ENCODE results near the gene CPVL.
A peak's percentile ranks its signal among the peaks of the same experiment; 100 is the strongest.

CPVL gene

DNA sequence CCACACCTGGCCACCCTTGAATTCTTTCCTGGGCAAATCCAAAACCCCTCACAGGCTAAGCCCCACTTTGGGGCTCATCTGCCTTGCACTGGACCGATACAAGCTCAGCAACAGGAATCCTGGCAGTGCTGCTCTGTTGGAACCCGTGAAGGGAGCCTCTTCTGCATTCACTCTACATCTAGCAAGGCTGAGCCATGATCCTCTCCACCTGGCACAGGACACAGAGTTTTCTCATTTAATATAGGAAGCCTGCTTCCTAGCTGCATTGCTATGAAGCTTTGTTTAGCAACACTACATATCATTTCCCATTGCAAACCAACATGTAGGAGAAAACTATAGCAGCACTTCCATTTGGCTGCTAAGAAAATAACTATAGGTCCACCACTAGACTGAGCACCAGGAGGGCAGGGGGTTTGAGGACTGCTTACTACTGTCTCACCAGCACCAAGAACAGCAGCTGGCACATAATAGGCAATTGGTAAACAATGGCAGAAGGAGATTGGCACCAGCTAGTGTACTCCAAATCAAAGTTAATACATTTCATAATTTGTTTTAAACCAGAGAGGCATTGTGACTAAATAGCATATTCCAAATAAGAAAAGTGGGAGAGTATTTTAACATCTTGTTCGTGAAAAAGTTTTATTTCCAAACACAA lies 56.1 kb downstream of the CPVL start:
- DNase-seq = no peak

- no peak for DNase-seq
Measured at GRCh38 chr7:29087840-29088170, 58.5 kb downstream of the CPVL start.

DNA sequence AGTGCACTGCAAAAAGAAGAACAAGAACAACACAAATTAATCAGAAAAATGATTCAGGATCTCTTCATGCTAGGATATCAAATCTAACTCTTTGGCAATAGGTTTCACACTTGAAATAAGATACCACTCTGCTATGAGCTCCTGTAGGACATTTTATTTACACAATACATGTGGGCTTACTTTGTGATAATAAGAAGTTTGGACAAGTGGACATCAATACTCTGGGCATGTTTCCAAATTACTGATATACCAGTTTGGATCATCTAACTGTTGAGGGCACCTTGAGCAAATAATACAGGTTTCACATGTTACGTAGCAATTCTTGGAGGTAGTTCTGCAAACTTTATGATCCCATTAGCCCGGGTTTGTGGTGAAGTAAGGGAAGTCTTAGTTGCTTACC lies 59.8 kb downstream of the CPVL start:
- peak; percentile 32 for DNase-seq

- DNase-seq = no peak
Measured at GRCh38 chr7:29084832-29085231, 61.5 kb downstream of the CPVL start.

DNA sequence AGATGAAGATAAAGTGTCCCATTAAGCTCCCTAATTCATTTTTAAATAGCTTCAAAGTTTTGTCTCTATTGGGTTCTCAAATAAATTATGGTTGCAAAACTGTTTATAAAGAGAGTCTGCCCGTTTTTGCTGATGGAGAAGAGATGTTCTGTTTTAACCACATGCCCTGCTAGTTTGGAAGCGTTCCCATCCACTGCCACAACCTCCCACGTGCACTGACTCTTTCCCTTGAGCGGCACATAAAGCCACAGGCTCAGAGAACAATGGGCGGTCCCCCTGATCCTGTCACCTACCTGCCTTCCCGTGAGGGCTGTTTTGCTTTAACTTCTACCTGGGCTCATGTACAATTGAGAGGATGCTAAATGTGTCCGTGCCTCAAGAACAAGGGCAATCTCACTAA lies 65.5 kb downstream of the CPVL start:
- peak; percentile 17 for DNase-seq

GRCh38 chr7:29078311-29079260 lies 67.8 kb downstream of the CPVL start:
- no peak for DNase-seq

DNA sequence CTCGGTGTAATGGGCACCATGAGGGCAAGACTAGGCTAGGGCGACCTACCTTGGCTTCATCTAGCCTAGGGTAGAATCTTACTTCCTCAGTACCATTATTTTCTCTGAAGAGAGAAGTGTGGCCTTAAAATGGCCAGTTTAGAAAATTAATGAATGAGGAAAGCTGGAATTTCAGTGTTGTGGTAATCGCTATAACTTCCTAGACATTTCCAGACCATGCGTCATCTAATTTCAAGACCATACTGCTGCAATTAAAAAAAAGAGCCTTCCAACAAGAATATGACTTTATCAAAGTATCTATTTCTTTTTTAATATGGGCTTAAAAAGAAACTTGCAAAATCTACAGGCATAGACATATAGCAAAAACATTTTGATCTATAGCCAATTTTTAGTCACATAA lies 68.5 kb downstream of the CPVL start:
- no peak for DNase-seq

GRCh38 chr7:29077176-29077575 lies 69.2 kb downstream of the CPVL start:
- DNase-seq = no peak

- DNase-seq = no peak
Measured at GRCh38 chr7:29076631-29077030, 69.7 kb downstream of the CPVL start.

GRCh38 chr7:29075606-29076005 lies 70.7 kb downstream of the CPVL start:
- no peak for DNase-seq

- no peak for DNase-seq
Measured at GRCh38 chr7:29071203-29071874, 75.0 kb downstream of the CPVL start.

GRCh38 chr7:29066641-29067040 lies 79.7 kb downstream of the CPVL start:
- DNase-seq = no peak

DNA sequence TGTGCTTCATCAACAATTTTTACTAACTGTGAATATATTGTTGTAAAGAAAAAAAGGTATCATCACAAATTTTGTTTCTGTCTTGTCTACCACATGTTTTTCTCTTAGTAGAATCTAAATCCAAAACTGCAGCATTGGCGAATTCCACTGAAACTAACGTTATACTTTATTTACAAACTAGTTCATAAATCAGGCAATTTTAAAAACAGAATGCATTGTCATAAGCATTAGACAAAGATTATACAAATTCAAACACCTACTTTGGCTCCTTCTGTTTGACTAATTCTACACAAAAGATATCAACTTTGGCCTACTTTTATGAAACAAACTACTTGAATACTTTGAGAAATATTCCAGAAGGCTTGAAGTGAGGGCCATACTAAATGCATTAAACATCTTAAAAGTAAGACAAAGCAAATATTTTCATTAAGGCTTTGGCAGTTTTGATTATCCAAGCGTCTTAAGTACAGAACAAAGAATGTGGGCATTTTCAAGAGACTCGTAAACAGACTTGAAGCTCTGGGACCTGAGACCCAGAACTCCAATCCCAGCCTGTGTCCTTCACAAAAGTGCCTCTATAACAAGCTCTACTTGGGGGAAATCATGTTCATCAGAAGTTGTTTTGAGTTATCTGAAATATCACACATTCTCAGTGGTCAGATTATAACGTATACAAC lies 81.0 kb downstream of the CPVL start:
- DNase-seq = no peak

DNA sequence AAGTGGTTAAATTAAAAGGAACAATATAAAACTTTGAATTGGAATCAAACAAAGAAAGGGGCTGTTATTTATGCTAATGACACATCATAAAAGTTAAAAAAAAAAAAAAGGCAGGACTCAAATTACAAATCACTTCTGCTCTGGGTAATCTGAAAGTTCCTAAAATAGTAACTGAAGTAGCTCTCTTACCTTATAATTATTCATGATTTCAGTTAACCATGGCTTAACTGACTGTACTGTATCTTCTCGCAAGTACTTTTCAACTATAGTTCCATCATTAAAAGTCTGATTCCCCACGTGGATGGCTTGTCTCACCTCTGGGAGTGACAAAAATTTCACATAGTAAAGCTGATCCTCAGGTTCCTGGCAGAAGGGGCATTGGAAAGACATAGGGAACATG lies 82.5 kb downstream of the CPVL start:
- DNase-seq = no peak

DNA sequence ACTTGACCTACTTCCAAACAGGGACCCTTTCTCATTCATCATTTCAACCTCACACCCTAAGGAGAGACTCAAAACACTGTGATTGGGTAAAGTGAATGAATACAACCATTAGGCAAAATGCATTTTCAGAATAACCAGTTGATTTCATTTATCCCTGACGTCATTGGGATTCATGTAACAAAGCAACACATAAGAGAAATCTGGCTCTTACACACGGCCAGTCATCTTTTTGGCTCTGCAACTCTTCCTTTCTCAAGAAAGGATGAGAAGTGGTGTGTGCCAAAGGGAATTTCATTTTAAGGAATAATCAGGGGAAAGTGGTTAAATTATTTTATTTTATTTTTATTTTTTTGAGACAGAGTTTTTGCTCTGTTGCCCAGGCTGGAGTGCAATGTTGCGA lies 83.1 kb downstream of the CPVL start:
- no peak for DNase-seq

DNA sequence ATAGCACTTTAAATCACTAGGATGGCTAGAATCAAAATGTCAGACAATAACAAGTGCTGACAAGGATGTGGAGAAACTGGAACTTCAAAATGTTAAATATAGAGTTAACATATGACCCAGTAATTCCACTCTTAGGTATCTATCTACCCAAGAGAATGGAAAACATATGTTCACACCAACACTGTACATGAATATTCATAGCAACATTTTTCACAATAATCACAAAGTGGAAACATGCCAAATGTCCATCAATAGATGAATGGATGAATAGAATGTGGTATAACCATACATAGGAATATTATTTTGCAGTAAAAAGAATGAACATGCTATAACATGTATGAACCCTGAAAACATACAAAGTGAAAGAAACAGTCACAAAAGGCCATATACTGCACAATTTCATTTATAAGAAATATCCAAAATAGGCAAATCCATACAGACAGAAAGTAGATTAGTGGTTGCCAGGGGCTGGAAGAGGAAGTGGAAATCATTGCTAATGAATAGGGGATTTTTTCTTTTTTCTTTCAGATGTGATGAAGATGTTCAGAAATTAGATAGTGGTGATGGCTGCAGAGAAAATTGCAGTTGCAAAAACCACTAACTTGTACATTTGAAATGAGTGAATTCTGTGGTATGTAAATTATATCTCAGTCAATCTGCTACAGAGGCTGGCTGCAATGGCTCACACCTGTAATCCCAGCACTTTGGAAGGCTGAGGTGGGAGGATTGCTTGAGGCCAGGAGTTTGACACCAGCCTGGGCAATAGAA lies 93.0 kb downstream of the CPVL start:
- DNase-seq = no peak

DNA sequence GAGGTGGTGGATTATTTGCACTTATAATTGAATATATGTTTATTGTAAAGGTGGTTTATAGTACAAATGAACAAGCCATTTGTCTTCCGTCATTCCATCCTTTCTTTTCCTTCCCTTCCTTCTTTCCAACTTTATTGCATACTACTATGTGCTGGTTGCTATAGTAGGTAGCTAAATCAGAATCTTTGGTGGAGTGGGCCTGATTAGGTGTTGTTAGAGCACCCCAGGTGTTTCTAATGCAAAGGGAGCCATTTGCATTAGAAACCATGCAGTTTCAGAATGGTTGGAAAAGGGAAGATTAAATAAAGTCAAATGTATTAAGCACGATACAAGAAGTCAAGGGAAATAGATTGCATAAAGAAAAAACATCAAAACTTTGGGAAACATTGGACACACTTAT lies 99.4 kb downstream of the CPVL start:
- no peak for DNase-seq

DNA sequence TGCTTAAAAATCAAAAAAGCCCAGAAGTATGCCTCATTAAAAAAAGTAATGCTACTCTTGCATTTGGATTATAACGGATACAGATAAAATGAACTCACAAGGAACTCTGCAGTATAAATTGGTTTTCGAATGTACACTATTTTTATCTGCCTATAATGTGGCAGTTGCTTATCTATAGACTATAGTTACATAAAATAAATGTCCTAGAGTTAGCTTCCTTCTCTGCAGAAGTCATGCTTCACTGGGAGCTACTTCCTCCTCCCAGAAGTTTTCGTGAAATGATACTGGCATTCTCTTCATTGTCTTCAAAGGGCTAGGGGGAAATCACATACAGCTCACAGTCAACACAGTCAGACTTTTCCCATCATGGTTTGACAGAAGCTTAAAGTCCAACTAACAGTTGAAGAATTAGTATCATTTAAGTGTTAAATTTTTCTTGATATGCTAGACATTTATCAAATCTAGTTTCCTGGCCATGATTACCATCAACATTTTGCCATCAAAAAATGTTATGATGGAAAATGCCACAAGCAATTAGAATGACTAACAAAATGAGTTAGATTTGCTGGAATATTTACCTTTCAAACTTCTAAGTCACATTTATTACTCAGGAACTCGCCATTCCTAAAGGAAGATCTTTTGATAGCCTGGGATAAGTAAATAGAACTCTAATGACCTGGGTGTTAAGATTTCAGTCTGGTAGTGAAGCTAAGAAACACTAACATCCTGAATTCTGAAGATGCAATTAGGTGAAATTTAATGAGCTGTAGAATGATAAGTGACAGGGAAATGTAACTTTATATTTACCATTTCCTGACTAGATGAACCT lies 100.9 kb downstream of the CPVL start:
- no peak for DNase-seq

DNA sequence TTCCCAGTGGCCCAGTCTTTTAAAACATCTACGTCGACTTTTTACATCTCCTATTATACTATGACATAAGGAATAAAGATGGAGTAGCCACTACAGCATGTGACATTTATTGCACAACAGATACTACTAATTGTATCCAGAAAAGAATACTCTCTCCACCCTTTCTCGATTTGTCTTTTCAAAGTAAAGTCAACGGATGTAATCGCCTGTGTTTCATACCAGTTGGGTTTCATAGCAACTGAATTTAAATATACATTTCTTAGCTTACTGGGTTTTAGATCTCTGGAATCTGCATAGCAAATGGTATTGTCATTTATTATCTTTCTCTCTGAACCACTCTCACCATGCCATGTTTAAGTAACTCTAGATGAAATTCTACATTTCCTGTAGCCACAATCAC lies 101.8 kb downstream of the CPVL start:
- DNase-seq = no peak

DNA sequence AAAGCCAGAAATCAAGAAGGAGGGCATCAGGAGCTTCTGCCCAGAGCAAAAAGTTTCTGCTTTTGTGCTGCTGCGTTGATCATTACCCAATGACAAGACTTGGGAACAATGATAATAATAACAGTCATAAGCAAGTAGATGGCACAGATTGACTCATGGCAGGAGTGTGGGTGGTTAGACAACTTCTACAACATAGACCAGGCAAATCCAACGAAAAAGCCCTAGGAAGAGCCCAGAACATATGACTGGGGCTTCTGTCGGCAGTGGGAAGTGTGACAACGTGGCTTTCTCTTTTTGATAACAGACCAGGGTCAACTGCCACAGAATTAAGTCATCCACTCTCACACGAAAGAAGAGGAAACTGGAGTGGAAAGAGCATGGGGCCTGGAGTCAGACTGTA lies 102.8 kb downstream of the CPVL start:
- no peak for DNase-seq

GRCh38 chr7:29042824-29043231 lies 103.5 kb downstream of the CPVL start:
- DNase-seq = no peak

- DNase-seq = no peak
Measured at GRCh38 chr7:29041991-29042390, 104.3 kb downstream of the CPVL start.

Measured in NCI-H1105 (cell line).